Fibroblast of the aortic adventitia (primary cell): ENCODE data around the gene TAS2R39. TPM values are rescaled to one million over a fixed set of nuclear protein-coding genes. Genes with fewer than 3 reads are reported as not detected.
"Not testable (repeated sequence)": the region's sequence is repeated elsewhere in the genome, so short reads cannot be mapped to it uniquely, and the experiment has no call there.

ENCODE experiments used
- DNase-seq: peaks from one replicate; pipeline ENCODE4 v3.0.0-alpha.2; 2010; ENCODE audit warnings: low read depth
- H3K4me3 ChIP-seq: 2 replicates; pipeline ENCODE4 v1.5.1; 2011; ENCODE audit warnings: low read depth, mild to moderate bottlenecking, control low read depth, low read length, moderate library complexity
- total RNA-seq: library from RNA; depleted of rRNA; stranded (reverse); fragments of >200 nt; gene quantifications from 2 replicates; pipeline ENCODE4 v1.2.3, GENCODE V29; 2012; ENCODE audit warnings: low replicate concordance
- TF ChIP-seq, protein P1 (sequence below): IDR thresholded peaks from 2 replicates; pipeline ENCODE4 v1.5.1; 2011; ENCODE audit warnings: mild to moderate bottlenecking, low read length, control low read depth, inconsistent platforms; ENCODE audit not compliant: insufficient read depth

Gene TAS2R39
- total RNA-seq, 1 donor, result not detected

GRCh38 chr7:143176128-143176527 is 7.1 kb upstream of the TAS2R39 start:
- TF ChIP-seq, protein P1, sequence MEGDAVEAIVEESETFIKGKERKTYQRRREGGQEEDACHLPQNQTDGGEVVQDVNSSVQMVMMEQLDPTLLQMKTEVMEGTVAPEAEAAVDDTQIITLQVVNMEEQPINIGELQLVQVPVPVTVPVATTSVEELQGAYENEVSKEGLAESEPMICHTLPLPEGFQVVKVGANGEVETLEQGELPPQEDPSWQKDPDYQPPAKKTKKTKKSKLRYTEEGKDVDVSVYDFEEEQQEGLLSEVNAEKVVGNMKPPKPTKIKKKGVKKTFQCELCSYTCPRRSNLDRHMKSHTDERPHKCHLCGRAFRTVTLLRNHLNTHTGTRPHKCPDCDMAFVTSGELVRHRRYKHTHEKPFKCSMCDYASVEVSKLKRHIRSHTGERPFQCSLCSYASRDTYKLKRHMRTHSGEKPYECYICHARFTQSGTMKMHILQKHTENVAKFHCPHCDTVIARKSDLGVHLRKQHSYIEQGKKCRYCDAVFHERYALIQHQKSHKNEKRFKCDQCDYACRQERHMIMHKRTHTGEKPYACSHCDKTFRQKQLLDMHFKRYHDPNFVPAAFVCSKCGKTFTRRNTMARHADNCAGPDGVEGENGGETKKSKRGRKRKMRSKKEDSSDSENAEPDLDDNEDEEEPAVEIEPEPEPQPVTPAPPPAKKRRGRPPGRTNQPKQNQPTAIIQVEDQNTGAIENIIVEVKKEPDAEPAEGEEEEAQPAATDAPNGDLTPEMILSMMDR, result no peak
- no peak overlapping the region for H3K4me3 ChIP-seq
- DNase-seq, result no peak

GRCh38 chr7:143177374-143178119 is 5.7 kb upstream of the TAS2R39 start:
- no peak overlapping the region for H3K4me3 ChIP-seq
- TF ChIP-seq, protein P1, result no peak
- no peak for DNase-seq

- not testable (repeated sequence) for DNase-seq, H3K4me3 ChIP-seq
Observed at GRCh38 chr7:143180771-143181170, 2.4 kb upstream of the TAS2R39 start.

DNA sequence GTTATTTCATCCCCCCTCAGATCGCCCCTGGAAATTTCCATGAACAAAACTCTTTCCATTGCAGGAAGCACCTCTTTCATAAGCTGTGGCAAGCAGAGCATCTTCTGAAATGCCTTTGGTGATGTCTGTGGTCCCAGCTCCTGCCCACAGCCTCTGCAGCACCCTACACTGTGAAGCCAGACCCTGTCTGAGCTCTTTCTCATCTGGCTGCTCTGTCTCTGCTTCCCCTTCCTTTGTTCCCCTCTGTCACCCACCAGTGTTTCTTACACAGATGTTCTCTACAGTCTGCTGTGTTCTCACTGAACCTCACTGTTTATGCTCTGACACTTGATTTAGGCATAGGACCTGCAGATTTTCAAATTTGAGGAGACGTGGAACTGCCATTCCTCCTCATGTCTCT is 1.9 kb upstream of the TAS2R39 start:
- DNase-seq, result no peak
- TF ChIP-seq, protein P1, result no peak

GRCh38 chr7:143185551-143185950 is 2.3 kb downstream of the TAS2R39 start:
- DNase-seq, result no peak
- H3K4me3 ChIP-seq, result no peak overlapping the region
- TF ChIP-seq, protein P1, result no peak

More for the DNA sequence above, 1.9 kb upstream of the TAS2R39 start:
- no peak overlapping the region for H3K4me3 ChIP-seq

DNA sequence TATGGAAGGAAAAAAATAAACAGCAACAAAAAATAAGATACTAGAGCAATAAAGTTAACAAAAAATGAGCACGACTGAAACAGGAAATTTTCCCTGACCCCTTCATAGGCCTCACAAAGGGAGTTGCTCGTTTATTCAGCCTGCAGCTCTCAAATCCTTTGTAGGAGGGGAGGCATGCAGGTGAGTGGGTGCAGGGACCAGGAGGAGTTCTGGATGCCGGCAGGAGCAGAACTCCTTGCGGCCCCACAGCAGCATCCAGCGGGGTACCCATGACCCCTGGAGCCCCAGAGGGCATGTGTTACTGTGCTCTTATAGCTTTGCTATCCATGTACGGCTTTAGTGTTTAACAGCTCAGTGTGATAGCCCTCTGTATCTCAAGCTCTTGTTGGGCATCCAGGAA is 5.8 kb downstream of the TAS2R39 start:
- no peak overlapping the region for H3K4me3 ChIP-seq
- DNase-seq, result no peak

GRCh38 chr7:143193880-143194279 is 10.7 kb downstream of the TAS2R39 start:
- no peak overlapping the region for H3K4me3 ChIP-seq
- DNase-seq, result no peak
- TF ChIP-seq, protein P1, result no peak

More for the DNA sequence above, 5.8 kb downstream of the TAS2R39 start:
- TF ChIP-seq, protein P1, result no peak
